ENCODE results near the gene PRKAA1.

DNA sequence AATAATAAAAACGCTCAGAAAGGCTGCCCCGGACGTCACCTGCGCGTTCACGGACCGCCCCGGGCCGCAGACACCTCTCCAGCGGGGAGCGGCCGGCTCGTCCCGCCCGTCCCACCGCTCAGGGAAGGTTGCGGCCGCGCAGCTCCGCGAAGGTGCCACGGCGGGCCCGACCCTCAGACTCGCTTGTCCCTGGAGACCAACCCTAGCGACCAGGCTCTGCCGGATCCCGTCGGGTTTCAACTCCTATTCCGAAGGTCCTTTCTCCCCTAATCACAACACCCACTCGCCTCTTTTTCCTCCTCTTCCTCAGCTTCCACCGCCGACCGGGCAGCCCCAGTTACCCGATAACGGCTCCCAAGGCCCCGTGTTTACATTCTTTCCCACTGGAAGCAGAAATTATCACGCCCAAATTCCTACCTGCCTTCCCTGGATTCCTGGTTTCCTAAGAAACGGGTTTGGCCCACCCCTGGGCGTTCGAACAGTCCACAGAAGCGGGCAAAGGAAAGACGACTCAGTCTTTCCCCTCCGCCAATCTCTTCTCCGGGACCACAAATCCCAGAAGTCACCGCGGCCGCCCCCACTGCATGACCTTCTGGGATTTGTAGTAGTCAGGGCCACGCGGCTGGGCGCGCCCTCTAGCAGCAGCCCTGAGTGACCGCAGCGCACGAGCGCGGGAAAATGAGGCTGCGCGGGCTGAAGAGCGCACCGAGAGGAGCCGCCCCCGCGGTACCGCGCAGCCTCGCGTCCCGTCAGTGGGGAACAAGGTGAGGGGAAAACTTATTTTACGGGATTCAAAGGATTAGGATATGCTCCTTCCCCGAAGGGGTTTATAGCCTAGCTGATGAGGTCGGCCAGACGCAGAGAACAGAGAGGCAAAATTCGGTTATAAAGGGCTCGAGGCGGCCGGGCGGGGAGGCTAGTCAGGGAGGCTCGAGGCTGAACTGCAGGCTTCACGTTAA lies 42.5 kb downstream of the PRKAA1 start, which contains the start of gene TTC33:
- peak; percentile 74; the same call in 1 of the 2 replicates for TF ChIP-seq POLR2AphosphoS5 (IDR thresholded peaks at IDR 0.05; ENCODE audit: low read depth)
- no peak for TF ChIP-seq REST (IDR thresholded peaks at IDR 0.05; ENCODE audit: insufficient replicate concordance, low read depth)
